Measurements from ENCODE around the gene NABP1.

NABP1 gene

DNA sequence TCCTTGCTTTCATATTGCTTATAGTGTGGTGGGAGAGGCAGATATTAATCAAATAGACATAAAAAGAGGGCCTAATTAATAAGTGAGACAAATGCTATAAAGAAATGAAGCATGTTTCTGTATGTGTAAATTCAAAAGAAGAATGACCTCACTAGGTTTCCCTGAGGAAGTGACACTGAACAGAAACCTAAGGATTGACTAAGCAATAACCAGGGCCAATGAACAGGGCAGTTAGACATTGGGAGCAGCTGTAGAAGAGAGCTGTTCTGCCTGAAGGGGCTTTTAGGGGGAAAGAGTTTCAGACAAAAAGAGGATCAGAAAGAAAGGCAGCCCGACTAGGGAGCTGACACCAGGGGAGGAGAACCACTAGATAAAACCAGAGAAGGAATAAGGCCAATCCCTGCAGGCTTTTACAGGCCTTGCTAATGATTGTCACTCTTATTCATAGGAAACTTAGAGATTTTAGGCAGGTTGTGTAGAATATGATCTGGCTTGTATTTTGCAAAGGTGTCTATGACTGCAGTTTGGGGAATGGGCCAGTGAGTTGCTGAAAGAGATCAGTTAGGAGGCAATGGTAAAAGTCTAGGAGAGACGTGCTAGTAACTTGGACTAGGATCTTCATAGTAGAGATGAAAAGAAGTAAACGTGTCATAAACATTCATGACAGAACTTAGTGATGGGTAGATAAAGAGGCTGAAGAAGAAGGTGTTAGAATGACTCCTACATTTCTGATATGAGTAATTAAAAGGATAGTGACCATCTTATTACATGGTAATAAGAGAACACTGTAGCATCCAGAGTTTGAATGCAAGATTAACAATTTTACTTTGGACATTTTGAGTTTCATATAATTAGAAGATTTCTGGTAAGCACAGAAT is 26.8 kb upstream of the NABP1 start:
- DNase-seq = no peak

DNA sequence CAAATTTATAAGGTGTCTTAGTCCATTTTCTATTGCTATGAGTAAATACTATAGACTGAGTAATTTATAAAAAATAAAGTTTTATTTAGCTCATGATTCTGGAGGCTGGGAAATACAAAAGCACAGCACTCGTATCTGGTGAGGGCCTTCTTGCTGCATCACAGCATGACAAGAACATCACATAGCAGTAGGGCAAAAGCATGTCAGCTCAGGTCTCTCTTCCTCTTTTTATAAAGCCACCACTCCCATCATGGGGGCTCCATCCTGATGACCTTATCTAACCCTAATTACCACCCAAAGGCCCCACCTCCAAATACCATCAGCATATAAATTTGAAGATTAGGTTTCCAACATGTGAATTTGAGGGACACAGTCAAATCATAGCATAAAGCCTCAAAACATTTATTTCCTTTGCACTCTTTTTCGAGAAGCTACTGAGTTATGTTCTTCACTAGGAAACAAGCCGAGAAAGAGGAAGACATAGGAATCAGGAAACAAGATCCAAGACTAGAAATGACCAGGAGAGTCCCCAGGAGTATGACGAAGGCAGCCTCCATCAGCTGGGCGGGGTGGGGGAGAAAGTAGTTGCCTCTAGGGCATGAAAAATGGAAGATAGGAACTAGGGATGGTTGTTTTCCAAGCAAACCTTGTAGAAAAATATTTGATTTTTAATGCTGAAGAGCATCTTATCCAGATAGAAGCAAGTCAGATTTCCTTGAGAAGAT is 24.1 kb upstream of the NABP1 start:
- DNase-seq = no peak

DNA sequence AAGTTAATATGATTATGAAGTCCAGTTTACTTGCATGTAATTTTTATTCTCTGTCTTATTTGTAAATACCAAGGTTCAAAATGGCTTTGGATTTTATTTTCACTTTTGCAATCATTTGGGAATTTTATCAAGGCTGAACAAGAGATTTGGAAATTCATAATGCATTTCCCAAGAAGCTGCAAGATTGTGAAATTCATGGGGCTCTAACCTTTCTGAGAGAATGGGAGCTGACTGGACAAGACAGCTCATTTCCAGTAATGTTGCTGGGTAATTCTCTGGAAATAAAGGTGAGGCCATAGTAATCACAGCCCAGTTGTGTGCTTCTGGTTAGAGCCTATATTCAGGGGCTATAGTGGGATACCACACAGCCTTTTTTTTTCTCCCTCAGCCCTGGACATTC is 21.5 kb upstream of the NABP1 start:
- DNase-seq = no peak

DNA sequence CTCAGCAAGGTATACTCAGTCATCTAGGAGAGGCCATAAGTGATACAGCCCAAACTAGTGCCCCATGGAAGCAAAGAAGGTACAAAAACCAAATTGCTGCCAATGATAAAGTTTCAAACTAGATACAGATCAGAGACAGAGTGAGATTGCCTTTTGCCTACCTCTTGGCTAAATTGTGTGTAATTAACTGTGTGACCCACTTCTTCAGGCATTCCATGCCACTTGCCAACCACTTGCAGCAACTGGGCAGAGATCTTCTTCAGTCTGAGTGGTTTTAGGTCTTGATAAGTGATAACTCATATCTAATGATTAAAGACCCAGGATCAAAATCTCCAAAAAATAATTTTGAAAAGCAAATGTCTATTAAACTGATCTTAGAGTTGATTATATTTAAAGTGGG is 21.1 kb upstream of the NABP1 start:
- DNase-seq = no peak

DNA sequence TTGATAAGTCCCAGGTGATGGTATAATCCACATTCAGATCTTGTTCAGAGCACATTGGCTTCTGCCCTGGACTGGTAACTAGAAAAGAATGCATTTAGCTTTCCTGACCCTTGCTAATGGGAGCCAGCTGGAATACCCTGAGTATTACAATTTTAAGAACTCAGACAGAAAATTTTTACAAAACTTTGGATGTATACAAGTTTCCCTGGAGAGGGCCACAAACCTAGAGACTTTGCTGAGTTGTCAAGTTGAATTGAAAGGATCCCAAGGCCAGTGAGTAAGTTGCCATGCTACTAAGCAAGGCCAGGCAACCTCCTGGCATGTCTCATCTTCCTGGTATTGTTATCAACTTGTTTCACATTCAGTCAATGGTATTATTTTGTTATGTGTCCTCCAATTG is 20.0 kb upstream of the NABP1 start:
- no peak for DNase-seq

DNA sequence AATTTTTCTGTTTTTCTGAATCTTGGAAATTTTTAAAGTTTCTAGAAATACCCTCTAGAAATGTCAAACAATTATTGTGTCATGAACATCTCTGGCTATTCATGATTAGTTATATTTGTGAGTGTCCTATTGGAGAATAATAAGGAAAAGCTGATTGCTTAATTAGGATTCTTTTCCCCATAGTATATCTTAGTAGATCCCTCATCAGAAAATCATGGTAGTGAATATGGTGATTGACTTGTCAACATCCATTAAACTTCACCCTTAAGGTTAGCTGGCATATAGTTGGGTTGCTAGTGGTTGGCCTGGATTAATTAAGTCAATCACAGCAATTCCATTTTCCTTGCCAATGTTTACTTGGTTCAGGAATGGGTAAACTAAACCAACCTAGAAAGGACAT is 18.7 kb upstream of the NABP1 start:
- DNase-seq = no peak

DNA sequence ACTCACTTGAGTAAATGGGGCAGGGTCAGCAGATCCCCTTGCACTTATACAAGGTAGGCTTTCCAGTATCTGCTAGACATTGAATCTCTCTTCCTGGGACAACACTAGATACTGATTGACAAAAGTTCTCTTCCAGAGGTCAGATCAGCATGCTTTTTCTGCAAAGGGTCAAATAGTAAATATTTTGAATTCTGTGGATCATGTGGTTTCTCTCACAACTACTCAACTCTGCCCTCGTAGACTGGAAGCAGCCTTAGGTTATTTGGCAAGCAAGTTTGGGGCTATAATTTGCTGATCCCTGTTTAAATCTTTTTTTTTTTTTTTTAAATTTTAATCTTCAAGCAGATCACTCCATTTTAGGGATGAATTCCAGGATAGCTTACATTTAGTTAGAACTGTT is 17.4 kb upstream of the NABP1 start:
- no peak for DNase-seq

DNA sequence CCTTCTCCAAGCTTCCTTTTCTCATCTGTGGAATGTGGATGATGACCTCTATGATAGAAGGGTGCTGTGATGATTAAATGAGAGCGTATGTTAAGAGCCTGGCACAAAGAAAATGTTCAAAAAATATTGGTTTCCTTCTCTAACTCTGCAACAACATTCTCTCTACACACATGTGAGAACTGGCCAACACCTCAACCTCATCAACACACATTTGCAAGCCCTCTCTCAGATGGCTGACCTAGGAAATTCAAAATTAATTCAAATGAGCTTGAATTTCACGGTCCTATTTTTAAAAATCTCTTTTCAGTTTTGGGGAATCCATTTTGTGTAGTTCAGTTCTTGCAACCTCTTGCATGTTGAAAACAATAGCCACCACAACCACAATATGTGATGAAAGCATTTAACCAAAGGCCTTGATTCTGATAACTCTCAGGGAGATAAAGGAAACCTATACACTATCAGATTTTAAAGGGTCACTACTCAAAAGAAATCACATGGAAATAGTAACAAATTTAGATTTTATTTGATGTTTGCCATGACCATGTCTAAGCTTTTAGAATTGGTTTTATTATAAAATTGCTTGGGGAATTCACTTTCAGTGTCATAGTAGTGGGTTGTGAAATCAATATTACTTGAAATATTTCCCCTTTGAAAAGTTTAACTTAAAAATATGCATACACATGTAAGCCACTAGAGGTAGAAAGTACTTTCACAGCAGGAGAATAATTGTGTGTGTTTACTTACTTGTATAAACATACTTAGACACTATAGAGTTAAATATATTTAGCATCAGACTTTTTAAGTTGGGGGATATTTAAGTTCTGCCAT is 16.6 kb upstream of the NABP1 start:
- DNase-seq = no peak

DNA sequence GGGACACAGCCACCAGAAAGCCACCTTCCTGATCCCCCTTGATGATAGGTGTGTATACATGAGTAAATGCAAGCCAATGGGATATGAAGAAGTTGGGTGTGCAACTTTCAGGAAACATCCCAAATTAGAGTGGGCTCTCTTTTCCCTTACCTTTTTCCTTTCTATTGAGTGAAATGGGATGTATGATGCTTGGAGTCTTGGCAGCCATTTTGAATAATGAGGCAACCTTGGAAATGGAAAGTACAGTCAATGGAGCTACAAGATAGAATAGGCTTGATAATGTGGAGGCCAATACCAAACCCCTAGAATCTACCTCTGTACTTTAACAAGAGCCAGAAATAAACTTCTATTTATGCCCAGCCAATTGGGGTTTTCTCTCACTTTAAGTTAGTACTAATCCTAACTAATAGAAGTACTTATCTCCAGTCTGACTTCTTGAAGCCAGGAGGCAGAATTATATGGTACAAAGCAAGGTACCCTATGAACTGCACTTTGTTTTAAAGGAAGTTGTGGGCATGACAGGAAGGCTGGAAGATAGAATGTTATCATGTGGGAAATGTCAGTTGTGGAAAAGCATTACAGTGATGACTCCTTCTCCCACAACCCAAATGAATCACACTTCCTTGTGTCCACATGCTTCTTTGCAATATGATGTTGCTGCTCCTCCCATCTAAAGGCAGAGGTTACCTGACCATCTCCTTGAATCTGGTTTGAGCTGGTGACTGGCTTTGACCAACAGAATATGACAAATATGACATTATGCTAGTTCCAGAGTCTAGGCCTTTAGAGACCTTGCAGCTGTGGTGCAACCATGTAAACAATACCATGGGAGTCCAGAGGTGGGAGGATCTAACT is 12.9 kb upstream of the NABP1 start:
- DNase-seq = no peak

DNA sequence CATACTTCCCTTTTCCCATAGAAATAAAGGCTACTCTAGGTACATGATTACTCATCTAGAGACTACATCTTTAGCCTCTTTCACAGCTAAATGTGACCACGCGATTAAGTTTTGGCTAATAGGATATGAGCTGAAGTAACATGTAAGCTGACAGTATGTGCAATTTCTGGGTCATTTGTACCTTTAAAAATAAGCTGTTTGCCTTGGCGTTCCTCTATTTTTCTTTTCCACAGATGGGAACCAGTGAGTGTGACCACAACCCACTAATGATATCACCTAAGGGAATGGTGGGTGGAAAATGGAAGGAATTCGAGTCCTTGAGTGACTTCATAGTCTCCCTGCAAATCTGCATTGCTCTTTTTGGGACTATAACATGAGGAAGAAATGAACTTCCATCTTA is 11.7 kb upstream of the NABP1 start:
- no peak for DNase-seq

DNA sequence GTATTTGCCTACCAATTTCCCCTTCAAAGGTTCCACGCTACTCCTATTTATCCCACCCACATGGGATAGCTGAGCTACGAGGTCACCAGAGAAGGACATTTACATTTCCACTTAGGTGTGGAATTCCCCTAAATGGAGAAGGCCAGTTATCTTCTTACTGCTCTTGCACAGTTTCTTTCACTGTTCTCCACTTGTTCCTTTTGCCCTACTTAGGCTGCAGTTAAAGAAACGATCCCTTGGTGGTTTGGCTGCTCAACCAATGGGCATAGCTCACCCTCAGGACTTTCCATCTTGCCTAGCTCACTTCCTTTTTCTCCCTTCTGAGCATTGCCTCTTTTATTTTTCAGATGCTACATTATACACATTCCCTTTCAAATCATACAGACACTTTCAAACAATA is 11.2 kb upstream of the NABP1 start:
- peak; percentile 28 for DNase-seq

DNA sequence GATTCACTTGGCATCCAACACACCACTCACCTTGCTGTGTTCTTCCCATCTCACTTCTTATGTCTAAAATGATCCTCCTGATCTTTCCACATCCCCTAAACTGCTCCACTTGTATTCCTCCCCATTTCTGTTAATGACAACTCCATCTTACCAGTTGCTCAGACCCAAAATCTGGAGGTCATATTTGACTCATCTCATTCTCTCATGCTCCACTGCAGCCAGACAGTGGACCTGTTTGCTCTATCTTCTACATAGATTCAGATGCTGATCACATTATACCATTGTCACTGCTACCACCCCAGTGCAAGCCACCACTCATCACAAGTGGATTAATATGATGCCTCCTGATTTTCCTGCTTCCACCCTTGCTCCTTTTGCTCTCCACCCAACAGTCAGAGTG is 7.9 kb upstream of the NABP1 start:
- no peak for DNase-seq

DNA sequence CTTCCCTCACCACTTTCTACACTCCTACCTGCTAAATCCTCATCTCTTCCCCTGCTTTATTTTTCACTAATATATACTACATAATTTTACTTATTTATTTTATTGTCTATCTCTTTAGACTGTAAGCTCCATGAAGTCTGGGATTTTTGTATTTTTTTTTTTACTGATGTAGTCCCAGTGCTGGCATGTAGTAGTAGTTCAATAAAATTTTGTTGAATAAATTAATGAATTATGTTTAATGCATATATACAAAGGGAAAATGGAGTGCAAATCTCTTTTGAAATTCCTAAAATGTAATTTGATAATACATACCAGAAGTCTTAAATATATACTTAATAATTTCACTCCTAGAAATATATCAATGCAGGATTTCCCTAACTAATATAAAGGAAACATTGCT is 7.1 kb upstream of the NABP1 start:
- DNase-seq = no peak

DNA sequence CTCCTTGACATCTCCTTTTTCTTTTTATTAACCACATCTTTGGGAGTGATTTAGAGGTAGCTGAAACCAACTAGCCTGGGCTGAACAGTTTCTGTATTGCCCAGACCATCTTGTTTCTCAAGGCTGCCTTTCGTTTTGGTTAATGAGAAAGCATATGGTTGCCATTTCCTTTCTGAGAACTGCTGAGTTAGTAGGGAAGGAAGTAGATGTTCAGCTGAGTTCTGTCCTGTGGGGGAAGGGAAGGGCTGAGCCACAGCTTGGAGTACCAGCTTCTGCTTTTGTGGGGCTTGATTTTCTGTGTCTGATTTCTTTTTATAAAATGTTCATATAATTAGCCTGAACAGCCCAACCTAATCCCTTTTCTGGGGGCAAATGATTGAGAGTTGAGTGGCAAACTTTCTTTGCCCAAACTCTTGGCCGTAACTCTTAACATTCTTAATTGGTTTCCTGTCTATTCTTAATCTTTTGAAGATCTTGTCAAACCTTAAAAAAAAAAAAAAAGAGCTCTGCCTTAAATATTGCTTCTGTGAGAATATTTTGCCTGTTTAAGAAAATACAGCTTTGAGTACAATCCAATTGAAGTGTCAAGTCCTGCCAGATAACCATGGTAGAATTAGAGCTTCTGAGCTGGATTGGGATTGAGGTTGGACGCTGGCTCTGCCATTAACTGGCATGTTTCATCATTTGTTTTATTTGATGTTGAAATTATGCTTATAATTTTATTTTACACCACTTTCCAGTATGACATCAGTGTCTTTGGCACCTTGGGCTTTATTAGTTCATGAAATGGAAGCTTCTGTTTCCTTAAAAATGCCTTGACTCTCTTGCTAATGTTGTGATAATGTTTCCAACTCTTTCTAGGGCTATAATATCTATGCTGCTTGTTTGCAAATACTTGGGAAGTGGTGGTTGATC is 1.9 kb upstream of the NABP1 start:
- DNase-seq = peak; percentile 85

DNA sequence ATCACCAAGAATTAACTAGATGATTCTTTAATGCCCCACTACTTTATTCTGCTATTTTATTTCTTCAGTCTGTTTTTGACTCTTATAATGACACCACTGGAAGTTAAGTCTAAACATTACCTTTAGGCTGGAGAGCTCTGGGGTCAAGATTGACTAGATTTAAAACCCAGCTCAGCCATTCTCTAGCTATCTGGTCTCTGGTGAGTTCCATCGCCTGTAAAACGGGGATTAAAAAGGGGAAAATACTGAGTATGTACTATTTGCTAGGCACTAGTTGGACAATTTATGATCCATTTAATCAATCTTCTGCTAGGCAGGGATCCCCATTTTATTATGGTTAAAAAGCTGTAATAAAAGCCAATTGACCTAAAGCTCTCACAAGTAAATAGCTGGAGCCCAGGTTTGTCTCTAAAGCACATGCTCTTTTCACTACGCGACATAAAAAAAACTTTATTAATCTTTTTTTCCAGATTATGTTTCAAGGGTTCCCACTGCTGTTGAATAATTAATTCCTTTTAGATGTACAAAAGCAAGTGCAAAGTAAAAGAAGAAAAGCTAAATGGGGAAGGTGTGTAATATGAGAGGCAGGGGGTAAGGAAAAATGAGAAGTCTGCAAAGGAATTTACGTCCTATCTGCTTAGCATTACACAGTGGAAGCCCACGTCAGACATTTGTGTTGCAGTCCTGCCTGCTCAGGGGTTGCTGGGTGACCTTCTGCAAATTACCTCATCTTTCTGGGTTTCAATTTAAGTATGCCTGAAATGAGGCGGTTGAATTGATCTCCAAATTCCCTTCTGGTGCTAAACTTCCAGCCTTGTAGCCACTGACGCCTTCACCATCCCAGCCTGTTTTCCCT is 918 bp upstream of the NABP1 start:
- DNase-seq = peak; percentile 69

DNA sequence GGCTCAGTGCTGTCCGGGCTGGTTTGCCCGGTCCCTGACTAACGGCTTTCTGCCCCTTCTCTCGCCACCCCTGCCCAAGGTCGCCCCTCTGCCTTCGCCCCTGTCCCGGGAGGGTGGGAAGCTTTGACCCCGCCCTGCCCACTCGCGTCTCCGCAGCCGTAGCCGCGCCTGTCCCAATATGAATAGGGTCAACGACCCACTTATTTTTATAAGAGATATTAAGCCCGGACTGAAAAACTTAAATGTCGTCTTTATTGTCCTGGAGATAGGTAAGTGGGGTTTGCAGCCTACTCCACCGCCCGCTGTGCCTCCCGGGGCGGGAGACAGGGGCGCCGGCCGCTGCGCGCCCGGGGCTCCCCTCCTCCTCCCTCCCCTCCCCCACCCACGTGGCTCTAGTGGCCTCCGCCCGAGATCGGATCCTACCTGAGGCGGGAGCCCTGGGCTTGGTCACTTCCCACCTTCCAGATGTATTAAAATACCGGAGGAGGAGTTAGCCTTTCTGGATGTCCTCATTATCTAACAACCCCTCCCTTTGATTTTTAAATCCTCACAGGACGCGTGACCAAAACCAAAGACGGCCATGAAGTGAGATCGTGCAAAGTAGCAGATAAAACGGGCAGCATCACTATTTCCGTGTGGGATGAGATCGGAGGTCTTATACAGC is 633 bp downstream of the NABP1 start:
- DNase-seq = peak; percentile 66

DNA sequence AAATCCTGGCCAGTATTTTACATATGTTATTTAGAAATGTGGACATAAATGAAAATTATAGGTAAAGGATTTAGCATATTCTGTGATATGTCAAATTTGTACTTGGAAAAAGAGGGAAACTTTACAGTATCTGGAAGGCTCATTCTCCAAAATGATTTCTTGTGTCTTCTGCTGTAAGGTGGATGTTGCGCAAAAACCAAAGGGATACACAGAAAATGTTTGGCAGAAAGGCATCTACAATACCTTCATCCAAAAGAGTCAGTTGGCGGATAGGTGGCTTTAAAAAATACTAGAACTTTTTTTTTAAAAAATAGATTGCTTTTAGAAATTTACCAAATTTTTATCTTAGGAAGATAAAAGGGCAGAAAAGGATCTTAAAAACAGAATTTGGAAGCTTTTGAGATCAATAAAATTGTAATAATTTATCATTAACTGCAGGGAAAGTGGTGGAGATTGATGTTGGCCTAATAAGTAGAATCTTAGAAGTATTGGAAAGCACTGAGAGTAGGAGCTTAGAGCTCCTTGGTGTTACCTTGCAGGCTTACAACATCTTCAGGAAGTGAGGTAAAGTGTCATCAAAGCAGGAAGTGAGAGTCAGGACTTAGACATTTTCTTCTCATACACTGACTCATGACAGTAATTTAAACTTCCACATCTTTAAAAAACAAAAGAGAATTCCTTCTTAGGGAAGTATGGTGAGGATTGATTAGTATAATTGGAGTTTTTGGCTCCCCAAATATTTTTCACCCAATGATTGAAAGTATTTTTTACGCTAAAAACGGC is 2.1 kb downstream of the NABP1 start:
- peak; percentile 78 for DNase-seq

DNA sequence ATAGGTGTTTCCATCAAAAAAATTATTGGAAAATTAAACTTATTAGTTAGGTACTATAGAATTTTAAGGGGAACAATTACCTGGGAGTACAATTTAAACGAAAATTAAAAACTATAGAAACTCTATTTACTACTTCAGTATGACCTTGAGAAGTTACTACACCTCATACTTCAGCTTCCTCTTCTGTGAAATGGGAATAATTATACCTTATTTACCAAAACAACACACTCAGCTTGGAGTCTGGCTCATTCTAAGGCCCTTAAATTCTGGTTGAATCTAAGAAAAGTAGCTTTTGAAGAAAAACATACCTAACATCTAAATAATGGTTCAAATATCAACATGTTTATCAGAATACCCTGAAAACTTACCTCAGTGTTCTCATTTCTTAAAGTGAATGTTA is 2.7 kb downstream of the NABP1 start:
- DNase-seq = no peak

DNA sequence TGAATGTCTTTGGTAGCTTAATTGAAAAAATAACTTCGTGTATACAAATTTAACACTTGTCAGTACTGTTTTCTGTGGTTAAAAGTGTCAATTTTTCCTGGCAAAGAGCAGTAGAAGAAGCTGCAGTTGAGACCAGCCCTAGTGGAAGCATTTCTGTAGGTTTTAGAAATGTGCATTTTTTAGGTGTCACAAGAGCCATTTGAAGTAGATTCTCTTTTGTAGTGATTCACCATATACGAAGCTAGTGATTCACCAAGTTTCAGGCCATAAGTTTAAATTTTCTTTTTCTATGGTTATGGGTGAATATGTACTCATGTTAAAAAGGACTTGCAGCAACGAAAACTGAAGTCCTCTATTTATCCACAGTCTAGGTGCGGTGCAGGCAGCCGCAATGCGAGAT is 4.2 kb downstream of the NABP1 start:
- DNase-seq = no peak
